ENCODE measurements around the gene TSKU.

- TF ChIP-seq CTCF (IDR thresholded peaks at IDR 0.05; ENCODE audit: insufficient read depth, low read depth, low read length) (no peak), EZH2 (IDR thresholded peaks at IDR 0.05; ENCODE audit: insufficient read depth, low read length) (no peak)
Measured at GRCh38 chr11:76825726-76826396, 42.7 kb downstream of the TSKU start.
